WTC11 (cell line): ENCODE data around the gene DDIT4. TPM values are rescaled to one million over a fixed set of nuclear protein-coding genes. Genes with fewer than 3 reads are reported as not detected.
A peak's percentile ranks its signal among the peaks of the same experiment; 100 is the strongest.

ENCODE experiments used
- ATAC-seq: fragments of 200-7000 bp; cut with Tn5 transposase; 2 replicates; pipeline ENCODE4 v1.10.0; 2021; ENCODE audit warnings: mild to moderate bottlenecking, moderate library complexity
- CTCF ChIA-PET: fragments of 300-600 bp; sonication (Branson Sonifier 250); formaldehyde crosslinking; loops from one replicate; lab custom pipeline; 2021; ENCODE audit warnings: antibody characterized with exemption; lab: Charles Lee
- POLR2A ChIA-PET: fragments of 350-600 bp; sonication (Branson Sonifier 250); formaldehyde crosslinking; loops from one replicate; lab custom pipeline; 2021; ENCODE audit warnings: antibody characterized with exemption; lab: Charles Lee
- DNase-seq: peaks from one replicate; pipeline ENCODE4 v3.0.0; 2021; ENCODE audit warnings: low spot score
- H3K27ac Mint-ChIP-seq: 2 replicates; pipeline ENCODE4 v1.8.0; 2021; ENCODE audit warnings: mixed read lengths
- H3K27me3 Mint-ChIP-seq: 2 replicates; pipeline ENCODE4 v1.8.0; 2021; ENCODE audit warnings: low read depth, mild to moderate bottlenecking, moderate library complexity, mixed read lengths
- H3K36me3 Mint-ChIP-seq: 2 replicates; pipeline ENCODE4 v1.8.0; 2021; ENCODE audit warnings: mixed read lengths
- H3K4me1 Mint-ChIP-seq: 2 replicates; pipeline ENCODE4 v1.8.0; 2022; ENCODE audit warnings: mixed read lengths
- H3K4me3 Mint-ChIP-seq: 2 replicates; pipeline ENCODE4 v1.8.0; 2021; ENCODE audit warnings: mild to moderate bottlenecking, moderate library complexity, mixed read lengths
- H3K9me3 Mint-ChIP-seq: 2 replicates; pipeline ENCODE4 v1.8.0; 2021; ENCODE audit warnings: mixed read lengths
- AFF4 ChIP-seq: sonication (generic); formaldehyde crosslinking; IDR thresholded peaks from 2 replicates; pipeline ENCODE4 v1.8.1; 2023; ENCODE audit warnings: mild to moderate bottlenecking, missing genetic modification reagents, borderline replicate concordance
- ATF1 ChIP-seq: sonication (generic); formaldehyde crosslinking; IDR thresholded peaks from 2 replicates; pipeline ENCODE4 v1.8.1; 2023; ENCODE audit warnings: mild to moderate bottlenecking, moderate library complexity, missing genetic modification reagents
- CREB1 ChIP-seq: sonication (generic); formaldehyde crosslinking; IDR thresholded peaks from 2 replicates; pipeline ENCODE4 v1.8.0; 2023; ENCODE audit warnings: mild to moderate bottlenecking, missing genetic modification reagents
- CTCF ChIP-seq: fragments of 200-600 bp; IDR thresholded peaks from 2 replicates; pipeline ENCODE4 v1.8.0; 2022; ENCODE audit warnings: antibody characterized with exemption
- E2F1 ChIP-seq: sonication (generic); formaldehyde crosslinking; IDR thresholded peaks from 2 replicates; pipeline ENCODE4 v1.8.0; 2022; ENCODE audit warnings: mild to moderate bottlenecking, missing genetic modification reagents
- GABPB1 ChIP-seq: sonication (generic); formaldehyde crosslinking; IDR thresholded peaks from 2 replicates; pipeline ENCODE4 v1.8.1; 2023; ENCODE audit warnings: mild to moderate bottlenecking, missing genetic modification reagents
- HMGXB4 ChIP-seq: sonication (generic); formaldehyde crosslinking; IDR thresholded peaks from 2 replicates; pipeline ENCODE4 v1.8.1; 2023; ENCODE audit warnings: mild to moderate bottlenecking, moderate library complexity, missing genetic modification reagents
- IRF1 ChIP-seq: sonication (generic); formaldehyde crosslinking; IDR thresholded peaks from 2 replicates; pipeline ENCODE4 v1.8.0; 2023; ENCODE audit warnings: missing genetic modification reagents
- JAZF1 ChIP-seq: fragments of 250-450 bp; sonication (Bioruptor Pico); IDR thresholded peaks from 2 replicates; pipeline ENCODE4 v1.9.0; 2021; ENCODE audit warnings: moderate library complexity, mild to moderate bottlenecking, inconsistent platforms
- NFATC4 ChIP-seq: fragments of 250-450 bp; sonication (Bioruptor Pico); IDR thresholded peaks from 2 replicates; pipeline ENCODE4 v1.9.0; 2021; ENCODE audit warnings: mild to moderate bottlenecking
- SP1 ChIP-seq: sonication (generic); formaldehyde crosslinking; conservative IDR thresholded peaks from 2 replicates; pipeline ENCODE4 v1.8.1; 2022; ENCODE audit warnings: missing genetic modification reagents
- USF1 ChIP-seq: sonication (generic); formaldehyde crosslinking; IDR thresholded peaks from 2 replicates; pipeline ENCODE4 v1.8.0; 2022; ENCODE audit warnings: mild to moderate bottlenecking, missing genetic modification reagents
- ZNF263 ChIP-seq: sonication (generic); formaldehyde crosslinking; IDR thresholded peaks from 2 replicates; pipeline ENCODE4 v1.8.1; 2022; ENCODE audit warnings: low read depth, mild to moderate bottlenecking, moderate library complexity, missing genetic modification reagents
- ZNF281 ChIP-seq: sonication (generic); formaldehyde crosslinking; IDR thresholded peaks from 2 replicates; pipeline ENCODE4 v1.8.0; 2023; ENCODE audit warnings: mild to moderate bottlenecking, missing genetic modification reagents
- ZNF423 ChIP-seq: fragments of 250-450 bp; sonication (Bioruptor Pico); IDR thresholded peaks from 2 replicates; pipeline ENCODE4 v2.1.2; 2022; ENCODE audit warnings: mild to moderate bottlenecking, moderate library complexity
- ZNF425 ChIP-seq: fragments of 250-450 bp; sonication (Bioruptor Pico); conservative IDR thresholded peaks from 2 replicates; pipeline ENCODE4 v1.9.0; 2021; ENCODE audit warnings: mild to moderate bottlenecking
- total RNA-seq: library from RNA; stranded (reverse); gene quantifications from 3 replicates; pipeline ENCODE4 v1.2.3, GENCODE V29; 2021

The DDIT4 gene
- total RNA-seq, 1 experiment from 2014 or later: 118 TPM

- POLR2A ChIA-PET: interaction anchor here (0.7 to 5.1 kb wide), 24 partner anchors 7 to 149 kb away, joined by 3 to 182 read pairs (median 5); partner anchors contain the start of genes ANAPC16, ASCC1 and DNAJB12
- no peaks in the 10 kb centered on the region for H3K9me3 Mint-ChIP-seq
- H3K4me3 Mint-ChIP-seq: peak overlapping the region; percentile 95
- CTCF ChIA-PET: interaction anchor here (0.6 to 5.3 kb wide), 25 partner anchors 9 to 187 kb away, joined by 3 to 75 read pairs (median 4); partner anchors contain the start of gene SPOCK2
- H3K27me3 Mint-ChIP-seq: no peaks in the 10 kb centered on the region; the same call in 1 of the 2 replicates
- peak; percentile 8 for ATAC-seq
- DNase-seq: peak; percentile 76
- H3K4me1 Mint-ChIP-seq: peaks cover 46% of the 10 kb centered on the region
- H3K36me3 Mint-ChIP-seq: peaks cover 20% of the 10 kb centered on the region
- TF ChIP-seq E2F1 (peak; percentile 71; the same call in 1 of the 2 replicates), USF1 (CRISPR knock-in tag) (0 out of 2 replicates have a peak, but pooled peaks have one; percentile 22), CREB1 (CRISPR knock-in tag) (peak; percentile 64; the same call in 1 of the 2 replicates), ZNF263 (CRISPR knock-in tag) (no peak), GABPB1 (CRISPR knock-in tag) (0 out of 2 replicates have a peak, but pooled peaks have one; percentile 30), JAZF1 (CRISPR knock-in tag) (no peak), NFATC4 (CRISPR knock-in tag) (no peak), HMGXB4 (peak; percentile 93), IRF1 (0 out of 2 replicates have a peak, but pooled peaks have one; percentile 51), SP1 (CRISPR knock-in tag) (peak; percentile 42; the same call in 1 of the 2 replicates), ZNF425 (no peak), CTCF (peak; percentile 59), ZNF281 (CRISPR knock-in tag) (peak; percentile 68; the same call in 1 of the 2 replicates), AFF4 (0 out of 2 replicates have a peak, but pooled peaks have one; percentile 78), ZNF423 (CRISPR knock-in tag) (no peak), ATF1 (CRISPR knock-in tag) (no peak)
- peak overlapping the region; percentile 94 for H3K27ac Mint-ChIP-seq
Measured at GRCh38 chr10:72274730-72275350, 1.1 kb downstream of the DDIT4 start.
